Measurements from ENCODE around the gene MYO3B. TPM values are rescaled to one million over a fixed set of nuclear protein-coding genes. Genes with fewer than 3 reads are reported as not detected.

MYO3B gene
- total RNA-seq, 1 donor from 2014 or later = 0.17 TPM

DNA sequence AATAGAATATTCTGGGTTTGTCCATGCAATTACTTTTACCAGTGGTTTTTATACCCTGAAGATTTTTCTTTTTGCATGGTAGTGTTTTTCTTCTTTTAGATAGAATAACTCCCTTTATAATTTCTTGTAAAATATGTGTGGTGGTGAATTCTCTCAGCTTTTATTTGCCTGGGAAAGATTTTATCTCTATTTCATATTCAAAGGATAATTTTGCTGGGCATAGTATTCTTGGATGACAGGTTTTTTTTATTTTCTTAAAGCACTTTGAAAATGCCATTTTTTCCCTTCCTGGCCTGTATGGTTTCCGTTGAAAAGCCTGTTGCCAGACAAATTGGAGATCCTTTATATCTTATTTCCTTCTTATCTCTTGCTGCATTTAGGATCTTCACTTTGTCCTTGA, 113.5 kb downstream of the MYO3B start:
- no peaks in the 10 kb centered on the region for H3K4me1 ChIP-seq
- TF ChIP-seq, protein P1, sequence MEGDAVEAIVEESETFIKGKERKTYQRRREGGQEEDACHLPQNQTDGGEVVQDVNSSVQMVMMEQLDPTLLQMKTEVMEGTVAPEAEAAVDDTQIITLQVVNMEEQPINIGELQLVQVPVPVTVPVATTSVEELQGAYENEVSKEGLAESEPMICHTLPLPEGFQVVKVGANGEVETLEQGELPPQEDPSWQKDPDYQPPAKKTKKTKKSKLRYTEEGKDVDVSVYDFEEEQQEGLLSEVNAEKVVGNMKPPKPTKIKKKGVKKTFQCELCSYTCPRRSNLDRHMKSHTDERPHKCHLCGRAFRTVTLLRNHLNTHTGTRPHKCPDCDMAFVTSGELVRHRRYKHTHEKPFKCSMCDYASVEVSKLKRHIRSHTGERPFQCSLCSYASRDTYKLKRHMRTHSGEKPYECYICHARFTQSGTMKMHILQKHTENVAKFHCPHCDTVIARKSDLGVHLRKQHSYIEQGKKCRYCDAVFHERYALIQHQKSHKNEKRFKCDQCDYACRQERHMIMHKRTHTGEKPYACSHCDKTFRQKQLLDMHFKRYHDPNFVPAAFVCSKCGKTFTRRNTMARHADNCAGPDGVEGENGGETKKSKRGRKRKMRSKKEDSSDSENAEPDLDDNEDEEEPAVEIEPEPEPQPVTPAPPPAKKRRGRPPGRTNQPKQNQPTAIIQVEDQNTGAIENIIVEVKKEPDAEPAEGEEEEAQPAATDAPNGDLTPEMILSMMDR (IDR thresholded peaks at IDR 0.05) = no peak

DNA sequence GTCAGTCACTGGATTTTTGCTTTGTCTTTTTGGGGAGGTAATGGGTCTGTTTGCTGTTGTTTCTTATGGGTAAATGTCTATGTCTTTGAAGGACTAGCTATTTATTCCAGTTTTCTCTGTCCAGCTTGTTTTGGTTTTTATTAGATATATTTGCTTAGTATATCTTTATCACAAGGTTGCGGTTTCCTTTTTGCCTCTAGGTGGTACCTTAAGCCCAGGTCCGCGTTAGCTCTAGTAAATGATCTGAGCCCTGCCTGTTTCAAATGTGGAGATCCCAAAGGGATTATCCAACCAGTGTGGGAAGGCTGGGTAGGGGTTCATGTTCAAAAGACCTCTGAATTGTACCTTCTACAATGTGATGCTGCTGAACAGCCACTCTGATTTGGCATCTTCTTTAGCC, 114.5 kb downstream of the MYO3B start:
- ATAC-seq = no peak
- no peaks in the 10 kb centered on the region for H3K4me1 ChIP-seq
- no peak overlapping the region for H3K27ac ChIP-seq
- no peaks in the 10 kb centered on the region for H3K36me3 ChIP-seq
- H3K9me3 ChIP-seq = no peaks in the 10 kb centered on the region
- DNase-seq = no peak
- intact Hi-C loops (cut with DNase I) = no loop called here
- no peaks in the 10 kb centered on the region for H3K27me3 ChIP-seq
- TF ChIP-seq, protein P1 (IDR thresholded peaks at IDR 0.05) = no peak
- no peak overlapping the region for H3K4me3 ChIP-seq

More for the DNA sequence above, 113.5 kb downstream of the MYO3B start:
- DNase-seq = no peak
- Histone ChIP-seq H3K27me3 (no peaks in the 10 kb centered on the region), H3K4me3 (no peak overlapping the region), H3K36me3 (no peaks in the 10 kb centered on the region), H3K27ac (no peak overlapping the region), H3K9me3 (no peaks in the 10 kb centered on the region)
- intact Hi-C loops (cut with DNase I) = no loop called here
- ATAC-seq = no peak

DNA sequence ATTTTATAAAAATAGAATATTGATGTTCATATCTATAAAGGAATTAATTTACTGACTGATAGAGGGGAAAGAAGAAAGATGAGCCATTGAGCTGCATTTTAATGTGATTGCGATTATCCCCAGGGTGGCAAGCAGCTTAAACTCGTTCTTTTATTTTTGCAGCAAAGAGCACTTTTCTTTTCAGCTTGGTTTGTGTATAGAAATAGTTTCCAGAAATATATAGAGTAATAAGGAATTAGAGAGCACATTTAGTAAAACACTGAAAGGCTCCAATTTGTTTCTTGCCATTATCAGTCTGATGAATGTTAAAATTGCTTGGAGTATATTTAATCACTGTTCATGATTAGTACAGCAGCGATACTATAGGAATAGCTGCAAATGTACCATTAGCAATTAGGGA, 119.5 kb downstream of the MYO3B start:
- ATAC-seq (no peak), DNase-seq (no peak)
- Histone ChIP-seq H3K36me3 (no peaks in the 10 kb centered on the region), H3K27me3 (no peaks in the 10 kb centered on the region), H3K9me3 (no peaks in the 10 kb centered on the region), H3K4me1 (no peaks in the 10 kb centered on the region), H3K4me3 (no peak overlapping the region), H3K27ac (no peak overlapping the region)
- TF ChIP-seq, protein P1 (IDR thresholded peaks at IDR 0.05) = no peak
- intact Hi-C loops (cut with DNase I) = no loop called here

DNA sequence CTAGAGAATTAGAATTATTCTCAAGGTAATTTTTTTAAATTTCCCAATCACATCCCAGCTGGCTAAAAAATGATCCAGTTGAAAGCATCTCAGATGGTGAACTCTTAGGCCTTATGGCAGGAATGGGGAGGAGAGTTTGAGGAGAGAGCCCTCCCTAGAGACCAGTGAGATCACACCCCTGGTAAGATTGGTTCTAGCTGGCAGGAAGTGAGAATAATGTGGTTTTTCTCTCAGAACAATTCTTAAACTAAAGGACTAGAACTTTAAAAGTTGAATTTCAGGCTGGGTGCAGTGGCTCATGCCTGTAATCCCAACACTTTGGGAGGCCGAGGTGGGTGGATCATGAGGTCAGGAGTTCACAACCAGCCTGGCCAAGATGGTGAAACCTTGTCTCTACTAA, 120.2 kb downstream of the MYO3B start:
- Histone ChIP-seq H3K4me1 (no peaks in the 10 kb centered on the region), H3K4me3 (no peak overlapping the region), H3K27ac (no peak overlapping the region), H3K36me3 (no peaks in the 10 kb centered on the region), H3K27me3 (no peaks in the 10 kb centered on the region), H3K9me3 (no peaks in the 10 kb centered on the region)
- no peak for ATAC-seq
- DNase-seq = no peak
- TF ChIP-seq, protein P1 (IDR thresholded peaks at IDR 0.05) = no peak
- intact Hi-C loops (cut with DNase I) = no loop called here

DNA sequence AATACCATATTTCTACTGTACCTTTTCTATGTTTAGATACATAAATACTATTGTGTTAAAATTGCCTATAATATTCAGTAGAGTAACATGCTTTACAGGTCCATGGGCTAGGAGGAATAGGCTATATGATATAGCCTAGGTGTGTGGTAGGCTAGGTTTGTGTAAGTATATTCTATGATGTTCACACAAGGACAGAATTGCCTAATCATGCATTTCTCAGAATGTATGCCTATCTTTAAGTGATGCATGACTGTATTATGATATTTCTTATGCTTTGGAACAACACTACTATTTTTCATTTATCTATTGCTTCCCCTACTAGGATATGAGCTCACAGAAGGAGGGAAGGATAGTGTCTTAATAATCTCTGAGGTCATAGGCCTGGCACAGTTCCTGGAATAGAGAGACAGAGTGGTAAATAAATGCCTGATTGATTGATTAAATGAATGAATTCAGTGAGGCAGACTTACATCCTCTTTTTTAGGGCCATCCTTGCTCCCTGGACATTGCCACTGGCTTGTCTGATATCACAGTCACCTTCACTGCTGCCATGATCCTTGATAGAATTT, 121.0 kb downstream of the MYO3B start:
- intact Hi-C loops (cut with DNase I) = no loop called here
- no peaks in the 10 kb centered on the region for H3K27me3 ChIP-seq
- no peaks in the 10 kb centered on the region for H3K9me3 ChIP-seq
- TF ChIP-seq, protein P1 (IDR thresholded peaks at IDR 0.05) = no peak
- H3K4me3 ChIP-seq = no peak overlapping the region
- no peak for ATAC-seq
- no peaks in the 10 kb centered on the region for H3K4me1 ChIP-seq
- DNase-seq = no peak
- no peak overlapping the region for H3K27ac ChIP-seq
- H3K36me3 ChIP-seq = no peaks in the 10 kb centered on the region

DNA sequence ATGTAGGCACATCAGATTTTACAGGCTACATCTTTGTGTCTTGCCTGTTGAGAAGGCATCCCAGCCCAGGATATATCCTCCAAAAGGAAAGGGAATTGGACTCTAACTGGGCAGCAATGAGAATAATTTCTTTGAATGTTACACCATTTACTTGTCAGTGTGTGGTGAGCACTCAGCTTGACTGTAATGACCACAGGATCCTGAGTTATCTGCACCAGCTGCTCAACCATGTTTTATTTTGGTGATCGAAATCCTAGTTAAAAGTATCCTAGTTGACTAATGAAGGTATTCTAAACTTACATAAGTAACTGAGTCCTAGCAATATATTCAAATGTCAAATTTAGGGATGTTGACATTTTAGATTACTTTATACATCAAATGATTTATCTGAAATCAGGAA, 123.0 kb downstream of the MYO3B start:
- no peak overlapping the region for H3K4me3 ChIP-seq
- no peaks in the 10 kb centered on the region for H3K9me3 ChIP-seq
- ATAC-seq (no peak), DNase-seq (no peak)
- intact Hi-C loops (cut with DNase I) = no loop called here
- H3K4me1 ChIP-seq = no peaks in the 10 kb centered on the region
- no peak overlapping the region for H3K27ac ChIP-seq
- TF ChIP-seq, protein P1 (IDR thresholded peaks at IDR 0.05) = no peak
- no peaks in the 10 kb centered on the region for H3K36me3 ChIP-seq
- H3K27me3 ChIP-seq = no peaks in the 10 kb centered on the region

All from upper lobe of right lung (tissue), 1 donor.